Kidney (tissue), 14 donors: ENCODE measurements around the gene CCDC3. TPM values are rescaled to one million over a fixed set of nuclear protein-coding genes. Genes with fewer than 3 reads are reported as not detected.

Experiments used
- DNase-seq, 5 donors: peaks; one replicate each; pipeline ENCODE4 v3.0.0-alpha.2; 2013 to 2020
- FAIRE-seq: peaks from 2 replicates; lab custom pipeline; 2012; peaks lifted over from hg19 to GRCh38; lab: Jason Lieb, UNC
- H3K27ac ChIP-seq, 2 donors: one replicate each; pipeline ENCODE4 v1.7.0; 2013; ENCODE audit warnings: low read depth in 2 of 2, low read length in 2 of 2, inconsistent platforms in 1 of 2
- H3K27me3 ChIP-seq: one replicate; pipeline ENCODE4 v1.7.1; 2013; ENCODE audit warnings: low read length, inconsistent platforms; ENCODE audit not compliant: control insufficient read depth, insufficient read depth
- H3K36me3 ChIP-seq, 3 donors: one replicate each; pipeline versions ENCODE4 v1.7.0 to v1.7.1; 2013; ENCODE audit warnings: low read length in 3 of 3, control low read depth in 1 of 3, inconsistent platforms in 1 of 3; ENCODE audit not compliant: insufficient read depth in 3 of 3, control insufficient read depth in 2 of 3
- H3K4me1 ChIP-seq, 3 donors: one replicate each; pipeline versions ENCODE4 v1.7.0 to v1.7.1; 2013; ENCODE audit warnings: low read length in 3 of 3, inconsistent platforms in 1 of 3, low read depth in 1 of 3; ENCODE audit not compliant: control insufficient read depth in 2 of 3, insufficient read depth in 2 of 3
- H3K4me3 ChIP-seq, 3 donors: one replicate each; pipeline versions ENCODE4 v1.7.0 to v1.8.1; 2013; ENCODE audit warnings: low read length in 3 of 3, control low read depth in 1 of 3, inconsistent platforms in 1 of 3
- H3K9ac ChIP-seq, 3 donors: one replicate each; pipeline versions ENCODE4 v1.7.0 to v1.7.1; 2013; ENCODE audit warnings: low read length in 3 of 3, control low read depth in 1 of 3, inconsistent platforms in 1 of 3
- H3K9me3 ChIP-seq, 3 donors: one replicate each; pipeline versions ENCODE4 v1.7.0 to v1.7.1; 2013; ENCODE audit warnings: low read length in 3 of 3, control low read depth in 1 of 3, inconsistent platforms in 1 of 3; ENCODE audit not compliant: control insufficient read depth in 2 of 3, insufficient read depth in 1 of 3
- intact Hi-C: fragments of 100-400 bp; cut with DNase I; formaldehyde crosslinking; loops from one replicate; pipeline ENCODE4 v1.11.1; 2022
- polyA plus RNA-seq: library from polyadenylated mRNA; stranded (reverse); fragments of 350-450 nt; fragmentation: Illumina TruSeq; extraction: RNeasy Lipid Tissue Mini Kit (QIAGEN cat#74804); gene quantifications from one replicate; pipeline ENCODE4 v1.2.3, GENCODE V29; 2014; ENCODE audit warnings: low read depth, low replicate concordance; ENCODE audit not compliant: insufficient read depth
- total RNA-seq: library from RNA; stranded (reverse); fragmentation: NEBNext Ultra II Directional; extraction: Animal tissue kit (Norgen Biotek cat#: 25700); gene quantifications from one replicate; pipeline ENCODE4 v1.2.1, GENCODE V29; 2021
- TF ChIP-seq, protein P1 (sequence below): IDR thresholded peaks from 3 replicates; pipeline ENCODE4 v1.5.1; 2012; ENCODE audit warnings: mild to moderate bottlenecking, moderate library complexity, borderline replicate concordance; ENCODE audit not compliant: insufficient read depth; ENCODE audit errors: extremely low read depth
- donor health status: control.
- donor health status: control.
- donor health status: control.
- donor health status: control.
- donor health status: control.
- donor health status: DM: yes; HTN: yes; CAD: no.
- donor health status: Normal renal cell carcinoma (clear cell type).

CCDC3 gene
- total and polyA plus RNA-seq, 2 donors from 2014 or later = 9.7 to 33.5 TPM

DNA sequence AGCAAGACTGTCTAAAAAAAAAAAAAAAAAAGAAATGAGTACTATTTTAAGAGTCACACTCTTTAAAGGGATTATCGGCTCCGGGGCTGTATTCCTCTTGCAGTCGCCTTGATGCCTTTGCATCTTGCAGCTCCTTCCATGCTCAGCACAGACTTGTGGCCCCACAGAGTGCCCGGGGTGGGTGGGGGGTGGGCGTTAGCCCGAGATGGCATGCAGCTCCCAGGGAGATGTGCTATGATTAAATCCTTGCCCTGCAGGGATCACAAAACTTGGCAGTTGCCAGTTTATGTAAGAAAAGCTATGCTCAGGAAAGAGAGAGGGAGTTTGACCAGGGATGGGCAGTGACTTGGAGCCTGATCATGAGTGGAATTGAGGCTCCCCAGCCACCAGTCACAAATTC, 81.9 kb downstream of the CCDC3 start:
- no peak overlapping the region for H3K9ac ChIP-seq
- TF ChIP-seq, protein P1, sequence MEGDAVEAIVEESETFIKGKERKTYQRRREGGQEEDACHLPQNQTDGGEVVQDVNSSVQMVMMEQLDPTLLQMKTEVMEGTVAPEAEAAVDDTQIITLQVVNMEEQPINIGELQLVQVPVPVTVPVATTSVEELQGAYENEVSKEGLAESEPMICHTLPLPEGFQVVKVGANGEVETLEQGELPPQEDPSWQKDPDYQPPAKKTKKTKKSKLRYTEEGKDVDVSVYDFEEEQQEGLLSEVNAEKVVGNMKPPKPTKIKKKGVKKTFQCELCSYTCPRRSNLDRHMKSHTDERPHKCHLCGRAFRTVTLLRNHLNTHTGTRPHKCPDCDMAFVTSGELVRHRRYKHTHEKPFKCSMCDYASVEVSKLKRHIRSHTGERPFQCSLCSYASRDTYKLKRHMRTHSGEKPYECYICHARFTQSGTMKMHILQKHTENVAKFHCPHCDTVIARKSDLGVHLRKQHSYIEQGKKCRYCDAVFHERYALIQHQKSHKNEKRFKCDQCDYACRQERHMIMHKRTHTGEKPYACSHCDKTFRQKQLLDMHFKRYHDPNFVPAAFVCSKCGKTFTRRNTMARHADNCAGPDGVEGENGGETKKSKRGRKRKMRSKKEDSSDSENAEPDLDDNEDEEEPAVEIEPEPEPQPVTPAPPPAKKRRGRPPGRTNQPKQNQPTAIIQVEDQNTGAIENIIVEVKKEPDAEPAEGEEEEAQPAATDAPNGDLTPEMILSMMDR = no peak
- no peaks in the 10 kb centered on the region for H3K9me3 ChIP-seq
- H3K4me3 ChIP-seq = no peak overlapping the region
- FAIRE-seq = no peak
- no peaks in the 10 kb centered on the region for H3K27me3 ChIP-seq
- intact Hi-C loops = no loop called here
- no peaks in the 10 kb centered on the region for H3K36me3 ChIP-seq
- no peak for DNase-seq
- H3K4me1 ChIP-seq = no peaks in the 10 kb centered on the region
- H3K27ac ChIP-seq = no peak overlapping the region

DNA sequence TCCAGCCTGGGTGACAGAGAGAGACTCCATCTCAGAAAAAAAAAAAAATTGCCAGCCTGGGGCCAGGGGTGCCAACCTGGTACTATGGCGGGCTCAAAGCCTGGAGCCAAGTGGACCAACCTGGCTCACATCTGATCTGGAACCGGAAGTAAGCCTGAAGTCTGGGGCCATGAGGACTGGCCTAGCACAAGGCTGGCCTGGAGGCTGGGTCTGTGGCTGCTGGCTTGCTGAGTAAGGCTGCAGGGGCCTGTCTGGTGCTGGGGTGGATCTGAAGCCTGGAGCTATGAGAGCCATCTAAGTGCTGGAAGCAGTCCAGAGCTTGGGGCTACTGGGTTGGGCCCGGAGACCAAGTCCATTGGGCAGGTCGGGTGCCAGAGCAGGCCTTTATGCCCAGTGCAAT, 84.9 kb downstream of the CCDC3 start:
- DNase-seq (no peak), FAIRE-seq (no peak)
- Histone ChIP-seq H3K4me1 (no peaks in the 10 kb centered on the region), H3K4me3 (no peak overlapping the region), H3K9ac (no peak overlapping the region), H3K27me3 (no peaks in the 10 kb centered on the region), H3K36me3 (no peaks in the 10 kb centered on the region), H3K9me3 (no peaks in the 10 kb centered on the region), H3K27ac (no peak overlapping the region)
- intact Hi-C loops = no loop called here
- TF ChIP-seq, protein P1 = no peak

DNA sequence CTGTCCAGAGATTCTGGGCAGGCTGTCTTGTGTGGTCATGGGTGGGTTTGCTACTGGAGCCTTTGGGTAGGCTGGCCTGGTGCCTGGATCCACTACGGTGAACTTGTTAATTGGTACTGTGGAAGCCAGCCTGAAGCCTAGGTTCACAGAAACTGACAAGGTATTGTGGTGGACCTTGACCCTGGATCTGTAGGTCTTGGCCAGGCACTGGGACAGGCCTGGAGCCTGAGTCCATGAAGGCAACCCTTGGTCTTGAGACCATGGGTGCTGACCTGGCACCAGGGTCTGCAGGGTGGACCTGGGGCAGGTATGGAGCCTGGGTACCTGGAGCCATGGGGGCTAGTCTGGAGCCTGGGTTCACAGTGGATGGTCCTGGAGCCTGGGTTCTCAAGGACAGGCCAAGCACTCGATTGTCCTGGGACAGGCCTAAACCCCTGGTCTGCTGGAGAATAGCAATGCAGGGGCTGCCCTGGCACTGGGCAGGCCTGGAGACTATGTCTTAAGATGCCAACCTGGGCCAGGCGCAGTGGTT, 85.8 kb downstream of the CCDC3 start:
- Histone ChIP-seq H3K9me3 (no peaks in the 10 kb centered on the region), H3K27me3 (no peaks in the 10 kb centered on the region), H3K4me3 (no peak overlapping the region), H3K4me1 (no peaks in the 10 kb centered on the region), H3K27ac (no peak overlapping the region), H3K9ac (no peak overlapping the region), H3K36me3 (no peaks in the 10 kb centered on the region)
- TF ChIP-seq, protein P1 = no peak
- intact Hi-C loops = no loop called here
- no peak for FAIRE-seq
- DNase-seq = no peak

DNA sequence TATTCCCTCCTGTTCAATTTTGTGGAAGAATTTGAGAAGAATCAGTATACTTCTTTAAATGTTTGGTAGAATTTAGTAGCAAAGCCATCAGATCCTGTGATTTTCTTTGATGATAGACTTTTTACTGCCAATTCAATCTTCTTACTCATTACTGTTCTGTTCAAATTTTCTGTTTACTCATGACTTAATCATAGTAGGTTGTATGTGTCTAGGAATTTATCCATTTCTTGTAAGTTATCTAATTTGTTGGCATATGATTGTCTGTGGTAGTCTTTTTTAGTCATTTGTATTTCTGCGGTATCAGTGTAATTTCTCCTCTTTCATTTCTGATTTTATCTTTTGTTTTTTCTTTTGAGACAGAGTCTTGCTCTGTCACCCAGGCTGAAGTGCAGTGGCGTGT, 87.4 kb downstream of the CCDC3 start:
- Histone ChIP-seq H3K27ac (no peak overlapping the region), H3K4me1 (no peaks in the 10 kb centered on the region), H3K9ac (no peak overlapping the region), H3K36me3 (no peaks in the 10 kb centered on the region), H3K27me3 (no peaks in the 10 kb centered on the region), H3K9me3 (no peaks in the 10 kb centered on the region), H3K4me3 (no peak overlapping the region)
- TF ChIP-seq, protein P1 = no peak
- DNase-seq = no peak
- intact Hi-C loops = no loop called here
- FAIRE-seq = no peak
